ENCODE measurements around the gene GTF2IRD1.
"Not testable (repeated sequence)": the region's sequence is repeated elsewhere in the genome, so short reads cannot be mapped to it uniquely, and the experiment has no call there.

GTF2IRD1 gene

DNA sequence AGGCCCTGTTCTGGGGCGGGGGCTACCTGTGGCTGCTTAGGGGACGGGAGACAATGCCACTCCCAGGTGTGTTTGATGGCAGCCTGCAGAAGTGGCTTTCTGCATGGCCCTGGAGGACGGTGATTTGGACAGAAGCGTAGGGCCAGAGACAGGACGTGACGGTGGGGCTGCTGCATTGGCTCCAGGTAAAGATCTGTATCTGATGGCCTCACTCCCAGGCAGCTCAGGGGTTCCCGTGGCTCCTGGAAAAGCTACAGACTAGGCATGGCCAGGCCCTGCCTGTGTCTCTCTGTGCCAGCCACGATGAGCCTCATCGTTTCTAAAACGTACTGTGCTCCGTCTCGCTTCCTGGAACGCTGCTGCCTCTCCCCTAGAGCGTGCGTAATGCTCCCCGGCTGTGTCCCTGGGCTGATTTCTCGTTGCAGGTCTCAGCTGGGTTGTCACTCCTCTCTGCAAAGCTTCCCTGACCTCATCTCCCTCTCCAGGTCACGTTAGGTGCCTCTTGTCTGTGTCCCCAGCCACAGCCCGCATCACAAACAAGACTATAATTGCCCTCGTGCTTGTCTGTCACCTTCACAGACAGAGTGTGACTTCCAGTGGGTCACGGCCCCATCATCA, 12.6 kb downstream of the GTF2IRD1 start:
- DNase-seq (ENCODE audit: low read depth in 2 of 2) = no peak

GRCh38 chr7:74467876-74468275, 14.2 kb downstream of the GTF2IRD1 start:
- no peak for DNase-seq (ENCODE audit: low read depth in 2 of 2)

- no peak for DNase-seq (ENCODE audit: low read depth in 2 of 2)
These were observed 16.8 kb downstream of the GTF2IRD1 start for GRCh38 chr7:74470504-74470903.

GRCh38 chr7:74473116-74473515, 19.4 kb downstream of the GTF2IRD1 start:
- no peak for DNase-seq (ENCODE audit: low read depth in 2 of 2)

GRCh38 chr7:74474271-74474865, 20.7 kb downstream of the GTF2IRD1 start:
- no peak for DNase-seq (ENCODE audit: low read depth in 2 of 2)

GRCh38 chr7:74475243-74475986, 21.7 kb downstream of the GTF2IRD1 start:
- DNase-seq (ENCODE audit: low read depth in 2 of 2) = no peak

DNA sequence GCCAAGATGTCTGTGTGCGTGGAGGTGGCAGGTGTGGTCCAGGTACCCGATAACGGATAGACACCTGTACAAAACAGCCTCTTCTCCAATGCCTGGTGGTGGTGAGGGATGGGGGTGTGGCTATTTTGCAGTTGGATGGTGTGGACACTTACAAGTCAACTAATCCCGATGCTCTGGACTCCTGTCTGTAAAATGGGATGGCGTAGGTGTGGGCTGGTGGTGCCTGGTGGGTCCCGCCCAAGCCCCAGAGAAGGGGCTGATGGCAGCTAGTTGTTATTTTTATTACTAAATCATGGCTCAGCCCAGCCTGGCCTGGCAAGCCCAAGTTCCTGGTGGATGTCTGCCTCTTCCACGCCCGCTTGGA, 22.3 kb downstream of the GTF2IRD1 start:
- no peak for DNase-seq (ENCODE audit: low read depth in 2 of 2)

DNA sequence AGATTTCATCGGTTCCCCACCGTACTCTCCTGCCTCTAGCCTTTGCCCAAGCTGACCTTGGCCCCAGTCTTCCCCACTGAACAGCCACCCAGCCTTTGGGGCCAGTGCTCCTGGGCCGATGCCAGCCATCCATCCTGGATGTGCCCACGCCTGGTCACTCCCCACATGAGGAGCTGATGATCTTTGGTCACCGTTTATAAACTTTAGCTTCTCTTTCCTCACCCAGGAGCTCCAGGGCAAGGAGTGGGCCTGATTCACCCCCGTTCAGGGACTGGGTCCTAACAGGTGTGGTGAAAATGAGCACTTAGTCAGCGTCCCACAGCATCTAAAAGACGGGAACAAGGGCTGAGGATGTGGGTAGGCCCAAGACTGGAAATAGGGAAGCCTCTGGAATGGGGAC, 22.9 kb downstream of the GTF2IRD1 start:
- DNase-seq (ENCODE audit: low read depth in 2 of 2) = no peak

DNA sequence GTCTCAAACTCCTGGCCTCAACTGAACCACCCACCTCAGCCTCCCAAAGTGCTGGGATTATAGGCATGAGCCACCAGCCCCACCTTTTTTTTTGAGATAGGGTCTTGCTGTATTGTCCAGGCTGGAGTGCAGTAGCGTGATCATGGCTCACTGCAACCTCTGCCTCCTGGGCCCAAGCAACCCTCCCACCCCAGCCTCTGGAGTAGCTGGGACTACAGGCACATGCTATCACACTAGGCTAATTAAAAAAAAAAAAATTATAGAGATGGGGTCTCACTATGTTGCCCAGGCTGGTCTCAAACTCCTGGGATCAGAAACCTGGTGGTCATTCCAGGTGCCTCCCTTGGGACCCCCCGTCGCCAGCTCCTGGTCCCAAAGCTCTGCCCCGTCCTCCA, 25.0 kb downstream of the GTF2IRD1 start:
- DNase-seq (ENCODE audit: low read depth in 2 of 2) = no peak

GRCh38 chr7:74479066-74479781, 25.5 kb downstream of the GTF2IRD1 start:
- no peak for DNase-seq (ENCODE audit: low read depth in 2 of 2)

DNA sequence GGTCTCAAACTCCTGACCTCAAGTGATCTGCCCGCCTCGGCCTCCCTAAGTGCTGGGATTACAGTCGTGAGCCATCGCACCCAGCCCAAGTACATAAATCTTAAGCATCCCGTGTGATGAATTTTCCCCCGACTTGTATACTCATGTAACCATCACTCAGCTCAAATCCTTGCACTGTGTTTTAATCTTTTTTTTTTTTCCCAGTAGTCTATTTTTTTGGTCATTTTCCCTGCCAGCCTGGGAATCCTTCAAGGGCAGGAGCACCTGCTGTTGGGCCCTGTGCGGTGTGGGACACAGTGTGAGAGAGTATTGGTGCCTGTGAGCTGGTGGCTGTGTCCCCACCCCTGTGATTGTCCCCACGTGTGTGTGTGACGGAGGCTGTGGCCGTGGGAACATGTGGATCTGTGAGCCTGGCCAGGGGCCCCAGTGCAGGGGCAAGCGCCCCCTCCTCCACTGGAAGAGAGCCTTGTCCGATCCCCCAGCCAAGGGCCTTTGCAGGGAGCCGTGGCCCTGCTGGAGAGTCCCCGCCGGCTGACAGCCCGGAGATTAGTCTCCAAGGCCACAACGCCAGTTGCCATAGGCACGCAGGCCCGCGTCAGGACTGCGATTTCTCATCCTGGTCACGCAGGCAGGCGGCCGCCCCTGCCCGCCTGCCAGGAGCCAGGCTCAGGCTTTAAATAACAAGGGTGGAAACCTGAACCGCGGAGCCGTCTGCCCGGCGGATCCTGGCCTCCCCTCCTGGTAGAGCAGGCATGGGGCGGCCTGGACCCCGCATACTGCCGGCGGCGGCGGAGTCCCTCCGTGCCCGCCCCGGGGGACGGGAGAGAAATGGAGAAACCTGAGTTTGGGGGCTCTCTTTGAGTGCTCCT, 26.5 kb downstream of the GTF2IRD1 start:
- DNase-seq (ENCODE audit: low read depth in 2 of 2) = no peak

- DNase-seq (ENCODE audit: low read depth in 2 of 2) = no peak
These were observed 27.2 kb downstream of the GTF2IRD1 start for GRCh38 chr7:74480861-74481417.

- no peak for DNase-seq (ENCODE audit: low read depth in 2 of 2)
These were observed 27.9 kb downstream of the GTF2IRD1 start for GRCh38 chr7:74481458-74482196.

DNA sequence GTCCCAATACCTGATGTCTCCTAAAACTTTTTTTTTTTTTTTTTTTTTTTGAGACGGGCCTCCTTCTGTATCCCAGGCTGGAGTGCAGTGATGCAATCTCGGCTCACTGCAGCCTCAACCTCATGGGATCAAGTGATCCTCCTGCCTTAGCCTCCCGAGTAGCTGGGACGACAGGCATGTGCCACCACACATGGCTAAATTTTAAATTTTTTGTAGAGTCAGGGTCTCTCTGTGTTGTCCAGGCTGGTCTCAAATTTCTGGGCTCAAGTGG, 28.4 kb downstream of the GTF2IRD1 start:
- DNase-seq (ENCODE audit: low read depth in 2 of 2) = no peak

DNA sequence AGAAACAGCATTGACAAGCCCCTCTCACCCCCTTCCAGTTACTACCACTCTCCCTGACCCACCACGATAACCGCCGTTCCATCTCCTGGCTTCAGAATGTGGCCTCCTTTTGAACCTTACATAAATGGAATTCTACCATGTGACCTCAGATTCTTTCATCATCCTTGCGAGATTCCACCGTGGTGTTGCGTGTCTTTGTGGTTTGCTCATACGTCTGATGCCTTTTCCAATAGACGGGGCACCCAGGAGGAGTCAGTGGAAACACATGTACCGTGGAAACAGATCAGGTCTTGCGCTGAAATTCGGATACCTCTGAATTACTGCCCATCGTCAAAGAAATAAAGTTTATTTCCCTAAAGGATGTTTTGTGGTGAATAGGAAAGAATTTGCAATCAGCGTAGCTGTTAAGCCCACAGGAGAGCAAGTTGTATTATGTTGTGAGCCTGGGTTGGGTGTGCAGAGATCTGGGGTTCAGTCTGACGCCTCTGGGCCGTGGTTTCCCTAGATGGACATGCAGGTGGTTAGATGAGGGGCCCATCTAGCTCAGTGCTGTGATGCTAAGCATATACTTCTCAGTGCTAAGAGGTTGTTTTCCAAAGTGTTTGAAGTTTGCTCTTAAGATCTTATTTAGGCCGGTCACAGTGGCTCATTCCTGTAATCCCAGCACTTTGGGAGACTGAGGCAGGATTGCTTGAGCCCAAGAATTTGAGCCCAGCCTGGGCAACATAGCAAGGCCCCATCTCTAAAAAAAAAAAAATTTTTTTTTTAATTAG, 29.1 kb downstream of the GTF2IRD1 start:
- no peak for DNase-seq (ENCODE audit: low read depth in 2 of 2)

DNA sequence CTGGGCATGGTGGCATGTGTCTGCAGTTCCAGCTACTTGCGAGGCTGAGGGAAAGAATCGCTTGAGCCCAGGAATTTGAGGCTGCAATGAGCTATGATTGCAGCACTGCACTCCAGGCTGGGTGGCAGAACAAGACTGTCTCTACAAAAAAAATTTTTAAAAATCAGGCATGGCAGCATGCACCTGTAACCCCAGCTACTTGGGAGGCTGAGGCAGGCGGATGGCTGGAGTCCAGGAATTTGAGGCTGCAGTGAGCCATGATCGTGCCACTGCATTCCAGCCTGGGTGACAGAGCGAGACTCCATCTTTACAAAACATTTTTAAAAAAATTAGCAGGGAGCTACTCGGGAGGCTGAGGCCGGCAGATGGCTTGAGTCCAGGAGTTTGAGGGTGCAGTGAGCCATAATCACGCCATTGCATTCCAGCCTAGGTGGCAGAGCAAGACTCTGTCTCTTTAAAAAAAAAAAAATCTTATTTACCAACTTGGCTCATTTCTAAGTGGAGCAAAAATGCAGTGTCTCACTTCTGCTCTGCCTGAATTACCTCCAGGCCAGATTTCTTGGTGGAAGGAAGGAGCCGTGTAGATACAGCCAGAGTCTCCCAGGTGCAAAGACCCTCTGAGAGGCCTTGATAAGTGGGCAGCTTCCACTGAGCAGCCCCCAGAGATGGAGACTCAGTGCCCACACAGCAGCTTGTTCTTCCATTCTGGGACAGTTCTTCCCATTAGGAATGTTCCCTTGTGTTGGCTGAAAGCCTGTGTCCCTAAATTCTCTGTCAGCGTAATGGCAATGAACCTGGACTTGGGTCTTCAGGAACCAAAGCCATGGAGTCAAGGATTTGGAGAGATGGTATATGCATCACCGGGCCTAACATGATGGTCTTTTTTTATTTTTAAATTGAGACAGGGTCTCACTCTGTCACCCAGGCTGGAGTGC, 30.0 kb downstream of the GTF2IRD1 start:
- no peak for DNase-seq (ENCODE audit: low read depth in 2 of 2)

- no peak for DNase-seq (ENCODE audit: low read depth in 2 of 2)
These were observed 31.9 kb downstream of the GTF2IRD1 start for GRCh38 chr7:74485611-74486010.

- not testable (repeated sequence) for DNase-seq (ENCODE audit: low read depth in 2 of 2)
These were observed 34.9 kb downstream of the GTF2IRD1 start for GRCh38 chr7:74488518-74489030.
